GM18951 (cell line): Measurements from ENCODE around the gene MYOZ1.
"Not testable (repeated sequence)": the region's sequence is repeated elsewhere in the genome, so short reads cannot be mapped to it uniquely, and the experiment has no call there.

Source experiments
- POLR2A ChIP-seq: IDR thresholded peaks from 4 replicates; pipeline ENCODE4 v1.6.1; 2011; ENCODE audit warnings: mild to moderate bottlenecking; ENCODE audit not compliant: insufficient read length, insufficient read depth; ENCODE audit errors: extremely low read depth
- in situ Hi-C: fragments of 300-500 bp; cut with MboI; formaldehyde crosslinking; loops from one replicate; pipeline ENCODE4 v1.12.0; 2022; ENCODE audit warnings: low sequenced_read_pairs, mixed read lengths, inconsistent platforms; ENCODE audit not compliant: unreplicated experiment

MYOZ1 gene

GRCh38 chr10:73641328-73642060, at the start of gene MYOZ1:
Gene MYOZ1, minus strand, starts transcription at chr10:73641474. Its CDS starts 1,457 bp downstream, at chr10:73640017.
- in situ Hi-C loops: loop anchor here (5.0 to 10.0 kb wide), 2 partner anchors 114 to 387 kb away; partner anchors contain the start of gene MRPS16
- TF ChIP-seq POLR2A: no peak

GRCh38 chr10:73690755-73691154, 49.5 kb upstream of the MYOZ1 start:
- in situ Hi-C loops: not testable (repeated sequence)

DNA sequence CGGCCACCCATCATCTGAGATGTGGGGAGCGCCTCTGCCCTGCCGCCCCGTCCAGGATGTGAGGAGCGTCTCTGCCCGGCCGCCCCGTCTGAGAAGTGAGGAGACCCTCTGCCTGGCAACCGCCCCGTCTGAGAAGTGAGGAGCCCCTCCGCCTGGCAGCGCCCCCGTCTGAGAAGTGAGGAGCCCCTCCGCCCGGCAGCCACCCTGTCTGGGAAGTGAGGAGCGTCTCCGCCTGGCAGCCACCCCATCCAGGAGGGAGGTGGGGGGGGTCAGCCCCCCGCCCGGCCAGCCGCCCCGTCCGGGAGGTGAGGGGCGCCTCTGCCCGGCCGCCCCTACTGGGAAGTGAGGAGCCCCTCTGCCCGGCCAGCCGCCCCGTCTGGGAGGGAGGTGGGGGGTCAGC, 48.3 kb upstream of the MYOZ1 start:
- in situ Hi-C loops: not testable (repeated sequence)

GRCh38 chr10:73687641-73688040, 46.4 kb upstream of the MYOZ1 start:
- in situ Hi-C loops: not testable (repeated sequence)

GRCh38 chr10:73674546-73674945, 33.3 kb upstream of the MYOZ1 start:
- in situ Hi-C loops: not testable (repeated sequence)

DNA sequence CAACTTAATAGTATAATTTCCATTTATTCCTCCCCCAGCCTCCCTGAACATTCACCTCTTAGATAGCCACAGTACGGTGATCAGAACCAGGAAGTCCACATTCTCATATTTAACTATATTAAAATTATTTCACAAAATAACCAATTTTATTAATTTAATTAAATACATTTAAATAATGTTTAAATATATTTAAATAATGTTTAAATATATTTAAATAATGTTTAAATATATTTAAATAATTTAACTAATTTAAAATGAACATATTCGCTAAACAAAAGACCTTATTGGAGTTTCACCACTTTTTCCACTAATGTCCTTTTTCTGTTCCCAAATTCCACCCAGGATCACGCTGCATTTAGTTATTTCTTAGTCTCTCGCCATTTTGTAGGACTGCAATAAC, 27.1 kb upstream of the MYOZ1 start:
- in situ Hi-C loops: not testable (repeated sequence)

- in situ Hi-C loops: not testable (repeated sequence)
Measured at GRCh38 chr10:73666153-73666809, 25.0 kb upstream of the MYOZ1 start.

GRCh38 chr10:73665581-73665980, 24.3 kb upstream of the MYOZ1 start:
- in situ Hi-C loops: not testable (repeated sequence)

- in situ Hi-C loops: not testable (repeated sequence)
Measured at GRCh38 chr10:73664156-73665040, 23.1 kb upstream of the MYOZ1 start.

- in situ Hi-C loops: not testable (repeated sequence)
Measured at GRCh38 chr10:73663621-73664020, 22.3 kb upstream of the MYOZ1 start.

DNA sequence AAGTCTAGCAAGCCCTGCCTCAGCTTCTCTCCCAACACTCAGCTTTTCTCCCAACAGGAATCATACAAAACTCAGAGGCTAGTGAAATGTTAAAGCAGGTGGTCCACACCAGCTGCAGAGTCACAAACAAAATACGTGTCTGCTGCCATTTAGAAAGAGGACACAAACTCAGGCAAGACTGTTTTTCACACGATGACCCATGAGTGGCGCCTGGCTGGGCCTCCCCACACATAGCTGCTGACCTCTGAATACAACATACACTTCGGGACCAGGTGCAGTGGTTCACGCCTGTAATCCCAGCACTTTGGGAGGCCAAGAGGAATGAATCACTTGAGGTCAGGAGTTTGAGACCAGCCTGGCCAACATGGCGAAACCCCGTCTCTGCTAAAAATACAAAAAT, 21.4 kb upstream of the MYOZ1 start:
- in situ Hi-C loops: not testable (repeated sequence)

GRCh38 chr10:73655990-73656298, 14.7 kb upstream of the MYOZ1 start, which contains the start of gene SYNPO2L:
Gene SYNPO2L, minus strand, starts transcription at chr10:73656029. Its CDS starts 107 bp downstream, at chr10:73655922.
- in situ Hi-C loops: no loop called here
- no peak for TF ChIP-seq POLR2A

- in situ Hi-C loops: no loop called here
- TF ChIP-seq POLR2A: no peak
Measured at GRCh38 chr10:73655257-73655989, 14.1 kb upstream of the MYOZ1 start.

GRCh38 chr10:73653701-73654100, 12.4 kb upstream of the MYOZ1 start:
- in situ Hi-C loops: no loop called here
- no peak for TF ChIP-seq POLR2A
